Pancreas (tissue), 10 donors: Measurements from ENCODE around the gene CPEB4. TPM values are rescaled to one million over a fixed set of nuclear protein-coding genes. Genes with fewer than 3 reads are reported as not detected.
A peak's percentile ranks its signal among the peaks of the same experiment; 100 is the strongest.

Experiments used
- ATAC-seq, 4 donors: fragments of 200-7000 bp; cut with Tn5 transposase; one replicate each; pipeline versions ENCODE4 v1.8.0 to v1.9.1; 2020; ENCODE audit warnings: mild to moderate bottlenecking in 4 of 4, moderate library complexity in 4 of 4
- DNase-seq, 6 donors: peaks; one replicate each; pipeline ENCODE4 v3.0.0-alpha.2; 2020
- FAIRE-seq: peaks from 2 replicates; lab custom pipeline; 2012; peaks lifted over from hg19 to GRCh38; lab: Jason Lieb, UNC
- H3K27ac ChIP-seq, 4 donors: fragments of 200-600 bp; sonication (generic); 1 replicate in 3 of 4; 2 replicates in 1 of 4; pipeline versions ENCODE4 v1.5.0 to v1.8.0; 2020
- H3K27me3 ChIP-seq, 4 donors: fragments of 200-600 bp; one replicate each; pipeline ENCODE4 v1.8.0; 2021
- H3K36me3 ChIP-seq, 3 donors: fragments of 200-600 bp; sonication (generic) in 1 of 3; one replicate each; pipeline versions ENCODE4 v1.5.0 to v1.8.0; 2020 to 2021
- H3K4me1 ChIP-seq, 3 donors: fragments of 200-600 bp; one replicate each; pipeline ENCODE4 v1.8.0; 2021
- H3K4me3 ChIP-seq, 4 donors: fragments of 200-600 bp; sonication (generic) in 2 of 4; one replicate each; pipeline versions ENCODE4 v1.5.0 to v1.8.0; 2020 to 2021
- H3K9me3 ChIP-seq, 4 donors: fragments of 200-600 bp; one replicate each; pipeline ENCODE4 v1.8.0; 2021
- CTCF ChIP-seq, 4 donors: fragments of 200-600 bp; sonication (generic) in 3 of 4; IDR thresholded peaks; one replicate each; pipeline versions ENCODE4 v1.5.0 to v1.8.0; 2021; ENCODE audit warnings: antibody characterized with exemption in 4 of 4
- WGBS, 2 donors: extraction: QIAGEN DNeasy Blood & Tissue Kit; methylation state at CpG; one replicate each; pipeline ENCODE4 v1.1.7; 2013; 5-methylcytosine and 5-hydroxymethylcytosine counted together
- intact Hi-C, 3 donors: fragments of 100-400 bp; cut with DNase I; formaldehyde crosslinking; loops; one replicate each; pipeline versions ENCODE4 v1.11.1 to v1.14.2; 2022
- polyA plus RNA-seq, 2 donors: library from polyadenylated mRNA; stranded (reverse); fragments of 200-250 nt; gene quantifications; one replicate each; pipeline ENCODE4 v1.2.3, GENCODE V29; 2013
- total RNA-seq, 6 donors: library from RNA; stranded (reverse); fragmentation: NEBNext Ultra II Directional in 4 of 6; extraction: Animal tissue kit (Norgen Biotek cat#: 25700) in 4 of 6; gene quantifications; one replicate each; pipeline versions ENCODE4 v1.2.1 to v1.2.4, GENCODE V29; 2021 to 2023
- donor health status: healthy with polysubstance abuse.
- donor health status: DM: no; HTN: no; CAD: no; lungs with moderate emphysema.
- donor health status: DM: no; HTN: no; CAD: no.
- donor health status: control.
- donor health status: control.
- donor health status: Bipolar disorder and iron deficiency.
- donor health status: DM: yes; HTN: yes; CAD: no.
- donor health status: DM: no; HTN: no; CAD: no.
- donor health status: DM: no; HTN: no; CAD: no.
- donor health status: DM: yes; HTN: yes; CAD: no.

Gene CPEB4
- total and polyA plus RNA-seq, 8 donors = 11.6 to 51.2 (median 26.2) TPM

GRCh38 chr5:173988554-173989431 lies 100.6 kb downstream of the CPEB4 start, which contains the start of gene C5orf47:
Gene C5orf47 (plus strand): TSS chr5:173989170. CDS start chr5:173989264, 94 bp downstream.
- 89 to 92% methylated on average over 50 to 51 of the region's 51 CpGs for WGBS, 2 donors
- H3K9me3 ChIP-seq = no peaks in the 10 kb centered on the region
- H3K4me1 ChIP-seq = no peaks in the 10 kb centered on the region
- H3K27ac ChIP-seq = no peak within 1 kb of the TSS
- FAIRE-seq = no peak
- DNase-seq = peak in 2 of 6 donors; percentile 21 to 55
- no peak for ATAC-seq
- H3K27me3 ChIP-seq = no peaks in the 10 kb centered on the region
- H3K4me3 ChIP-seq = no peak within 1 kb of the TSS
- TF ChIP-seq CTCF (IDR thresholded peaks at IDR 0.05) = no peak
- no peaks in the 10 kb centered on the region for H3K36me3 ChIP-seq
- intact Hi-C loops = loop anchor here in 1 of 3 donors (5.0 kb wide), 1 partner anchor 371 kb away; the partner anchor contains the start of gene BOD1

- intact Hi-C loops = loop anchor here in 1 of 3 donors (5.0 kb wide), 1 partner anchor 372 kb away; the partner anchor contains the start of gene BOD1
- no peak overlapping the region for H3K27ac ChIP-seq
- peak in 1 of 6 donors; percentile 20 for DNase-seq
- TF ChIP-seq CTCF (IDR thresholded peaks at IDR 0.05) = no peak
- H3K27me3 ChIP-seq = no peaks in the 10 kb centered on the region
- no peak overlapping the region for H3K4me3 ChIP-seq
- no peak for FAIRE-seq
- H3K4me1 ChIP-seq = no peaks in the 10 kb centered on the region
- 93 to 96% methylated on average over 37 to 41 of the region's 41 CpGs for WGBS, 2 donors
- no peaks in the 10 kb centered on the region for H3K9me3 ChIP-seq
- ATAC-seq = no peak
- no peaks in the 10 kb centered on the region for H3K36me3 ChIP-seq
These were observed 101.4 kb downstream of the CPEB4 start for GRCh38 chr5:173989432-173990082.

- 67 to 68% methylated on average over 4 of the region's 4 CpGs for WGBS, 2 donors
- Histone ChIP-seq H3K27me3 (no peaks in the 10 kb centered on the region), H3K4me1 (no peaks in the 10 kb centered on the region), H3K9me3 (no peaks in the 10 kb centered on the region), H3K27ac (no peak overlapping the region), H3K4me3 (no peak overlapping the region), H3K36me3 (no peaks in the 10 kb centered on the region)
- intact Hi-C loops = no loop called here
- ATAC-seq (no peak), FAIRE-seq (no peak), DNase-seq (no peak)
- TF ChIP-seq CTCF (IDR thresholded peaks at IDR 0.05) = no peak
These were observed 109.2 kb downstream of the CPEB4 start for GRCh38 chr5:173997331-173997730.

GRCh38 chr5:173998531-173998930 lies 110.4 kb downstream of the CPEB4 start:
- Histone ChIP-seq H3K4me3 (no peak overlapping the region), H3K4me1 (no peaks in the 10 kb centered on the region), H3K27ac (no peak overlapping the region), H3K27me3 (no peaks in the 10 kb centered on the region), H3K9me3 (no peaks in the 10 kb centered on the region), H3K36me3 (no peaks in the 10 kb centered on the region)
- DNase-seq (no peak), ATAC-seq (no peak), FAIRE-seq (no peak)
- WGBS, 2 donors = 60 to 68% methylated on average over 4 of the region's 4 CpGs
- TF ChIP-seq CTCF (IDR thresholded peaks at IDR 0.05) = no peak
- intact Hi-C loops = no loop called here
